H1 (cell line): ENCODE measurements around the gene ERICH6. TPM values are rescaled to one million over a fixed set of nuclear protein-coding genes. Genes with fewer than 3 reads are reported as not detected.

ENCODE experiments used
- CTCF ChIA-PET: fragments of 300-600 bp; sonication (Branson Sonifier 250); formaldehyde crosslinking; loops from one replicate; lab custom pipeline; 2021; ENCODE audit not compliant: partially characterized antibody; lab: Charles Lee
- POLR2A ChIA-PET: fragments of 300-600 bp; sonication (Branson Sonifier 250); formaldehyde crosslinking; loops from one replicate; lab custom pipeline; 2021; ENCODE audit warnings: inconsistent platforms; ENCODE audit not compliant: partially characterized antibody; lab: Charles Lee
- DNase-seq, 2 experiments: peaks; one replicate each; pipeline versions ENCODE4 v3.0.0 to v3.0.0-alpha.2; 2010 to 2022; ENCODE audit warnings: low spot score in 2 of 2, low read depth in 1 of 2, mixed read lengths in 1 of 2
- FAIRE-seq: peaks from 2 replicates; lab custom pipeline; 2011; peaks lifted over from hg19 to GRCh38; lab: Jason Lieb, UNC
- H2AFZ ChIP-seq: 2 replicates; pipeline ENCODE4 v1.8.1; 2012; ENCODE audit warnings: low read length, inconsistent platforms
- H2AK5ac ChIP-seq: 2 replicates; pipeline ENCODE4 v1.6.1; 2013; ENCODE audit warnings: low read depth, low read length
- H2BK120ac ChIP-seq: replicated peaks from 2 replicates; pipeline ENCODE3; 2013; ENCODE audit warnings: low read depth, low read length, inconsistent platforms
- H2BK12ac ChIP-seq: 2 replicates; pipeline ENCODE4 v1.6.1; 2013; ENCODE audit warnings: low read depth, low read length
- H2BK15ac ChIP-seq: 2 replicates; pipeline ENCODE4 v1.6.1; 2013; ENCODE audit warnings: low read length
- H2BK20ac ChIP-seq: 2 replicates; pipeline ENCODE4 v1.6.1; 2013; ENCODE audit warnings: low read length
- H2BK5ac ChIP-seq: 2 replicates; pipeline ENCODE4 v1.6.1; 2013; ENCODE audit warnings: low read depth, low read length
- H3K14ac ChIP-seq: 2 replicates; pipeline ENCODE4 v1.6.1; 2013; ENCODE audit warnings: inconsistent platforms; ENCODE audit not compliant: insufficient read length
- H3K18ac ChIP-seq: 2 replicates; pipeline ENCODE4 v1.6.1; 2013; ENCODE audit warnings: low read length; ENCODE audit errors: extremely low read depth
- H3K23ac ChIP-seq: 2 replicates; pipeline ENCODE4 v1.6.1; 2013; ENCODE audit warnings: inconsistent platforms; ENCODE audit not compliant: insufficient read length
- H3K23me2 ChIP-seq: 2 replicates; pipeline ENCODE4 v1.6.1; 2013; ENCODE audit warnings: low read depth, low read length
- H3K27ac ChIP-seq: 2 replicates; pipeline ENCODE4 v1.6.1; 2011; ENCODE audit warnings: low read depth, low read length, inconsistent platforms
- H3K27me3 ChIP-seq, 4 experiments: replicated peaks in 1 of 4; 1 replicate in 1 of 4; 2 replicates in 3 of 4; pipeline versions ENCODE4 v1.6.1 to v1.8.1; 2011 to 2013; ENCODE audit warnings: low read length in 3 of 4, mild to moderate bottlenecking in 3 of 4, inconsistent platforms in 2 of 4, mixed read lengths in 2 of 4, moderate library complexity in 1 of 4; ENCODE audit not compliant: control insufficient read depth in 3 of 4, insufficient read depth in 3 of 4; ENCODE audit errors: extremely low read depth in 1 of 4
- H3K36me3 ChIP-seq, 4 experiments: 2 replicates each; pipeline versions ENCODE4 v1.6.1 to v1.8.1; 2011 to 2013; ENCODE audit warnings: mild to moderate bottlenecking in 4 of 4, low read length in 3 of 4, moderate library complexity in 2 of 4, control low read depth in 1 of 4, inconsistent platforms in 1 of 4; ENCODE audit not compliant: insufficient read depth in 4 of 4, control insufficient read depth in 2 of 4
- H3K4ac ChIP-seq: replicated peaks from 2 replicates; pipeline ENCODE3; 2013; ENCODE audit warnings: low read length, low read depth, mixed read lengths, inconsistent platforms; ENCODE audit not compliant: insufficient read length
- H3K4me1 ChIP-seq, 4 experiments: replicated peaks in 1 of 4; 1 replicate in 1 of 4; 2 replicates in 3 of 4; pipeline versions ENCODE4 v1.6.1 to v1.8.1; 2011 to 2013; ENCODE audit warnings: low read length in 3 of 4, inconsistent platforms in 2 of 4, mixed read lengths in 1 of 4; ENCODE audit not compliant: insufficient read depth in 4 of 4, control insufficient read depth in 3 of 4
- H3K4me2 ChIP-seq, 2 experiments: 2 replicates each; pipeline versions ENCODE4 v1.6.1 to v1.8.1; 2011 to 2013; ENCODE audit warnings: low read depth in 2 of 2, low read length in 2 of 2, control low read depth in 1 of 2, inconsistent platforms in 1 of 2, mild to moderate bottlenecking in 1 of 2; ENCODE audit not compliant: insufficient read depth in 1 of 2
- H3K4me3 ChIP-seq, 4 experiments: fragments of 200-600, 300-600 bp in 1 of 4; sonication (generic), shearing (Covaris generic), sonication (Bioruptor Twin) in 1 of 4; 2 replicates each; pipeline versions ENCODE4 v1.5.1 to v1.8.1; 2011 to 2016; ENCODE audit warnings: low read length in 4 of 4, low read depth in 3 of 4, control low read depth in 2 of 4, inconsistent platforms in 2 of 4, mild to moderate bottlenecking in 2 of 4, mixed read lengths in 1 of 4, moderate library complexity in 1 of 4; ENCODE audit not compliant: insufficient read depth in 2 of 4; ENCODE audit errors: extremely low read depth in 1 of 4
- H3K56ac ChIP-seq: replicated peaks from 2 replicates; pipeline ENCODE3; 2013; ENCODE audit warnings: low read depth, mild to moderate bottlenecking, mixed read lengths, low read length, inconsistent platforms; ENCODE audit not compliant: insufficient read length
- H3K79me1 ChIP-seq: 2 replicates; pipeline ENCODE4 v1.6.1; 2013; ENCODE audit warnings: low read depth, low read length, control low read depth
- H3K79me2 ChIP-seq, 2 experiments: 2 replicates each; pipeline versions ENCODE4 v1.6.1 to v1.8.1; 2012 to 2013; ENCODE audit warnings: low read length in 2 of 2, mild to moderate bottlenecking in 2 of 2, inconsistent platforms in 1 of 2; ENCODE audit not compliant: insufficient read depth in 2 of 2, control insufficient read depth in 1 of 2
- H3K9ac ChIP-seq, 4 experiments: replicated peaks in 1 of 4; 1 replicate in 1 of 4; 2 replicates in 3 of 4; pipeline versions ENCODE4 v1.6.1 to v1.8.1; 2011 to 2013; ENCODE audit warnings: low read depth in 3 of 4, low read length in 3 of 4, control low read depth in 2 of 4, mild to moderate bottlenecking in 2 of 4, moderate library complexity in 2 of 4, inconsistent platforms in 1 of 4; ENCODE audit errors: extremely low read depth in 1 of 4
- H3K9me3 ChIP-seq, 2 experiments: 2 replicates each; pipeline versions ENCODE4 v1.6.1 to v1.8.1; 2012 to 2013; ENCODE audit warnings: mild to moderate bottlenecking in 2 of 2, moderate library complexity in 2 of 2, control low read depth in 1 of 2, inconsistent platforms in 1 of 2, low read depth in 1 of 2, low read length in 1 of 2, mixed read lengths in 1 of 2; ENCODE audit not compliant: insufficient read depth in 2 of 2
- H4K20me1 ChIP-seq, 2 experiments: replicated peaks in 1 of 2; 2 replicates each; pipeline versions ENCODE3 to v1.8.1; 2011 to 2013; ENCODE audit warnings: inconsistent platforms in 2 of 2, low read length in 2 of 2, mild to moderate bottlenecking in 1 of 2; ENCODE audit not compliant: insufficient read depth in 2 of 2, control insufficient read depth in 1 of 2
- H4K5ac ChIP-seq: 2 replicates; pipeline ENCODE4 v1.6.1; 2013; ENCODE audit warnings: low read length, low read depth, mixed read lengths, inconsistent platforms; ENCODE audit not compliant: insufficient read length
- H4K8ac ChIP-seq: 2 replicates; pipeline ENCODE4 v1.8.0; 2013; ENCODE audit warnings: mild to moderate bottlenecking, moderate library complexity, low read length, inconsistent platforms; ENCODE audit not compliant: insufficient read depth; ENCODE audit errors: extremely low read depth
- H4K91ac ChIP-seq: replicated peaks from 2 replicates; pipeline ENCODE3; 2013; ENCODE audit warnings: low read length, mixed read lengths, inconsistent platforms; ENCODE audit not compliant: insufficient read length
- CEBPB ChIP-seq: IDR thresholded peaks from 2 replicates; pipeline ENCODE4 v1.6.1; 2012; ENCODE audit warnings: low read depth, low read length
- CHD2 ChIP-seq: IDR thresholded peaks from 2 replicates; pipeline ENCODE4 v1.6.1; 2012; ENCODE audit warnings: low read length, improper control_type of control experiment
- CREB1 ChIP-seq: IDR thresholded peaks from 2 replicates; pipeline ENCODE4 v1.6.1; 2012; ENCODE audit warnings: inconsistent platforms
- GTF2F1 ChIP-seq: IDR thresholded peaks from 2 replicates; pipeline ENCODE4 v1.6.1; 2012; ENCODE audit warnings: low read depth, low read length, improper control_type of control experiment, borderline replicate concordance
- KDM1A ChIP-seq: fragments of 200-600, 300-600 bp; sonication (generic); IDR thresholded peaks from 2 replicates; pipeline ENCODE4 v1.7.1; 2016; ENCODE audit warnings: mild to moderate bottlenecking, low read length, borderline replicate concordance
- MAFK ChIP-seq: IDR thresholded peaks from 2 replicates; pipeline ENCODE4 v1.6.1; 2012; ENCODE audit warnings: low read depth, mild to moderate bottlenecking, improper control_type of control experiment, low read length
- PHF8 ChIP-seq: fragments of 200-600 bp; sonication (generic); conservative IDR thresholded peaks from 2 replicates; pipeline ENCODE4 v1.7.1; 2012; ENCODE audit warnings: low read depth, mild to moderate bottlenecking, inconsistent platforms, low read length, moderate library complexity
- POU5F1 ChIP-seq: IDR thresholded peaks from 2 replicates; pipeline ENCODE4 v1.6.1; 2011; ENCODE audit warnings: low read depth, mild to moderate bottlenecking, low read length, moderate library complexity
- RBBP5 ChIP-seq: IDR thresholded peaks from 2 replicates; pipeline ENCODE4 v1.7.1; 2012; ENCODE audit warnings: low read depth, mild to moderate bottlenecking, inconsistent platforms, low read length, moderate library complexity, borderline replicate concordance
- SIRT6 ChIP-seq: IDR thresholded peaks from one replicate; pipeline ENCODE4 v1.7.1; 2012; ENCODE audit warnings: low read length, inconsistent platforms
- SP4 ChIP-seq: IDR thresholded peaks from 2 replicates; pipeline ENCODE4 v1.6.1; 2012; ENCODE audit warnings: low read length, inconsistent platforms
- TAF7 ChIP-seq: optimal IDR thresholded peaks from 2 replicates; pipeline ENCODE3; 2011; ENCODE audit warnings: low read depth, mild to moderate bottlenecking, inconsistent platforms, low read length, moderate library complexity, borderline replicate concordance
- TBP ChIP-seq: IDR thresholded peaks from 2 replicates; pipeline ENCODE4 v1.6.1; 2011; ENCODE audit warnings: low read depth, low read length, improper control_type of control experiment
- TCF12 ChIP-seq: IDR thresholded peaks from 2 replicates; pipeline ENCODE4 v1.6.1; 2011; ENCODE audit warnings: low read depth, mild to moderate bottlenecking, low read length
- TEAD4 ChIP-seq: IDR thresholded peaks from 2 replicates; pipeline ENCODE4 v1.6.1; 2012; ENCODE audit warnings: low read depth, low read length, inconsistent platforms, mixed read lengths
- polyA plus RNA-seq, 7 experiments: library from polyadenylated mRNA; depleted of rRNA in 3 of 7; stranded (reverse) in 5 of 7; unstranded in 2 of 7; fragments of >200 nt in 5 of 7; fragments of 200-250 nt in 2 of 7; gene quantifications; 1 replicate in 5 of 7; 2 replicates in 1 of 7; 4 replicates in 1 of 7; pipeline versions ENCODE4 v1.2.1 to v1.2.3, GENCODE V29; 2011 to 2013; ENCODE audit warnings: missing spikeins in 2 of 7, mixed read lengths in 2 of 7
- total RNA-seq: library from RNA; stranded (reverse); fragmentation: NEBNext Ultra II Directional; extraction: Animal tissue kit (Norgen Biotek cat#: 25700); gene quantifications from 2 replicates; pipeline ENCODE4 v1.2.1, GENCODE V29; 2021
- TF ChIP-seq, protein P1 (sequence below): IDR thresholded peaks from 2 replicates; pipeline ENCODE4 v1.6.1; 2012; ENCODE audit warnings: inconsistent platforms

ERICH6 gene
- total and polyA plus RNA-seq, 2 of the 8 experiments (the other 6 are each of a cell fraction or from before 2014, with no cell fraction given): not detected

DNA sequence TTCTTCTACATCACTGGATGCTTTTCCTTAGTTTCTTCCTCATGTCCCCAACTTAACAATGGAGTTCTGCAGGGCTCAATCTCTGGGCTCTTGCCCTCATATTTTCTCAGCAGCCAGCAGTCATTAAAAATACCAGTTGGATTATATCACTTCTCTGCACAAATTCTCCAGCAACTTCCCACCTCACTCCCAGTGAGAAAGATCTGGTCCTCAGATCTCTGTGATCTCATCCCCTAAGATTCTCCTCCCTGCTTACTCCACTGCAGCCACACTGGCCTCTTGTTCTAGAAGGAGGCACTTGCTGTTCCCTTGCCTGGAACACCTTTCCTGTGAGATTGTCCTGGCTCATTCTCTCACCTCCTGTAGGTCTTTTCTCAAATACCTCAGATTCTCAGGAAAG, 6.1 kb downstream of the ERICH6 start:
- Histone ChIP-seq H3K4me2 (no peak overlapping the region), H4K91ac (no peak overlapping the region), H2AFZ (0 out of 2 replicates have a peak overlapping the region, but pooled peaks have one; percentile 36), H3K9me3 (peaks cover 7 to 13% of the 10 kb centered on the region in 2 experiments; a peak in 3 of 4 replicates), H3K4me3 (no peak overlapping the region), H3K79me2 (no peaks in the 10 kb centered on the region), H4K5ac (no peak overlapping the region), H3K23ac (no peak overlapping the region), H3K4ac (no peak overlapping the region), H2BK12ac (no peak overlapping the region), H2BK20ac (no peak overlapping the region), H3K79me1 (no peaks in the 10 kb centered on the region), H3K4me1 (no peaks in the 10 kb centered on the region), H3K14ac (no peak overlapping the region), H4K20me1 (no peaks in the 10 kb centered on the region), H2BK5ac (no peak overlapping the region), H3K9ac (no peak overlapping the region), H2AK5ac (no peak overlapping the region), H3K27me3 (no peaks in the 10 kb centered on the region), H3K23me2 (no peaks in the 10 kb centered on the region)
- CTCF ChIA-PET: interaction anchor here (1.5 kb wide), 1 partner anchor 24 kb away, joined by 3 read pairs; no protein-coding TSS in a partner anchor
- DNase-seq (no peak), FAIRE-seq (no peak)
- no peak for TF ChIP-seq SIRT6
- no peak for TF ChIP-seq SP4
- TF ChIP-seq MAFK: no peak
- no peak for TF ChIP-seq KDM1A
- no peak for TF ChIP-seq CREB1
- no peak for TF ChIP-seq GTF2F1
- TF ChIP-seq TAF7: no peak
- TF ChIP-seq TCF12: no peak
- no peak for TF ChIP-seq POU5F1
- TF ChIP-seq TEAD4: no peak
- no peak for TF ChIP-seq CHD2
- no peak for TF ChIP-seq PHF8
- no peak for TF ChIP-seq RBBP5
- TF ChIP-seq CEBPB: no peak
- TF ChIP-seq, protein P1, sequence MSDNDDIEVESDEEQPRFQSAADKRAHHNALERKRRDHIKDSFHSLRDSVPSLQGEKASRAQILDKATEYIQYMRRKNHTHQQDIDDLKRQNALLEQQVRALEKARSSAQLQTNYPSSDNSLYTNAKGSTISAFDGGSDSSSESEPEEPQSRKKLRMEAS: no peak
- no peak for TF ChIP-seq TBP
- TF ChIP-seq, all 59 proteins: peak for 0
- no peak overlapping the region for H2BK15ac ChIP-seq
- no peak overlapping the region for H2BK120ac ChIP-seq
- H3K18ac ChIP-seq: no peak overlapping the region
- POLR2A ChIA-PET: no interaction called here
- H3K56ac ChIP-seq: no peak overlapping the region
- H3K36me3 ChIP-seq: no peaks in the 10 kb centered on the region
- H3K27ac ChIP-seq: no peak overlapping the region
- no peak overlapping the region for H4K8ac ChIP-seq
